Frontal cortex (tissue), 4 donors: ENCODE measurements around the gene NUCKS1. TPM values are rescaled to one million over a fixed set of nuclear protein-coding genes. Genes with fewer than 3 reads are reported as not detected.

Experiments
- DNase-seq, 2 donors: peaks; one replicate each; pipeline ENCODE4 v3.0.0; 2012; ENCODE audit warnings: low spot score in 2 of 2
- FAIRE-seq: peaks from 2 replicates; lab custom pipeline; 2012; peaks lifted over from hg19 to GRCh38; lab: Jason Lieb, UNC
- total RNA-seq: library from RNA; depleted of rRNA; stranded (reverse); fragments of >200 nt; gene quantifications from one replicate; pipeline ENCODE4 v1.2.3, GENCODE V29; 2014
- donor health status: control.
- donor health status: control.
- donor health status: control.

Gene NUCKS1
- total RNA-seq, 1 donor from 2014 or later: 234 TPM

- FAIRE-seq (no peak), DNase-seq (no peak)
These were observed 72.8 kb downstream of the NUCKS1 start for GRCh38 chr1:205677167-205677566.

DNA sequence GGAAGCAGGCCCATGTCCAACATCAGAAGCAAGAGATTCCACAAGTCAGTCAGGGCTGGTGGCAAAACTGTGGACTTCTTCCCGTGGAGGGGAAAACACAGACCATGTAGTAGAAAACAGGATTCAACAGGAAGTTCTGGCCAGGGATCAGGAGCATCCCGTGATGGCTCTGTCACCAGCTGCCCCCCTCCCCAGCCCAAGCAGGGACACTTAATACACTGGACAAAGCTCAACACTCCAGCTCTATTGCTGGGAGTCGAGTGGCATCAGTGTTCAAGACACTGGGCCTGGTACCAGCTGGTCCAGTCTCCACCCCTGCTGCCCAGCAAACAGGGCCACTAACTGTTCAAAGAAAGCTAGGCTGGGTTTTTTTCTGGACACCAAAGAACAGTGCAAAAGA lies 73.4 kb downstream of the NUCKS1 start:
- no peak for FAIRE-seq
- peak; percentile 57 to 66 for DNase-seq

DNA sequence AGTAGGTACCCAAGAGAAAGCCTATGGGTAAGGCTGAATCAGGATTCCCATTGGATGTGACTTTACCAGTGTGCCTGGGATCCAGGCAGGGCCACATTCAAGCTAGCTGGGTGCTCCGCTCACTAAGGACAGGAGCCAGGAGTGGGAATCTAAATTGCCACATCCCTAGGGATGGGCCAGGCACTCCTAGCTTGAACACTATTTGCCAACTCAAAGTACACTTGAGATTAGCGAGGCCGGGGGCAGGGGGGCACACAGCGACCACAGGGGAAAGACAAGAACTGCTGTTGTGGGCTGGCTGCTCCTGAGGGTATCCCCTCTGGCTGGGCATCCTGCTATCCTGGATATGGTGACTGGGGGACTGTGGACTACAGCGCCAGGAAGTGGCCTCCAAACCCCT lies 74.0 kb downstream of the NUCKS1 start:
- no peak for DNase-seq
- no peak for FAIRE-seq

- DNase-seq (no peak), FAIRE-seq (no peak)
These were observed 74.7 kb downstream of the NUCKS1 start for GRCh38 chr1:205675247-205675646.

- DNase-seq (no peak), FAIRE-seq (no peak)
These were observed 77.0 kb downstream of the NUCKS1 start for GRCh38 chr1:205672970-205673369.

DNA sequence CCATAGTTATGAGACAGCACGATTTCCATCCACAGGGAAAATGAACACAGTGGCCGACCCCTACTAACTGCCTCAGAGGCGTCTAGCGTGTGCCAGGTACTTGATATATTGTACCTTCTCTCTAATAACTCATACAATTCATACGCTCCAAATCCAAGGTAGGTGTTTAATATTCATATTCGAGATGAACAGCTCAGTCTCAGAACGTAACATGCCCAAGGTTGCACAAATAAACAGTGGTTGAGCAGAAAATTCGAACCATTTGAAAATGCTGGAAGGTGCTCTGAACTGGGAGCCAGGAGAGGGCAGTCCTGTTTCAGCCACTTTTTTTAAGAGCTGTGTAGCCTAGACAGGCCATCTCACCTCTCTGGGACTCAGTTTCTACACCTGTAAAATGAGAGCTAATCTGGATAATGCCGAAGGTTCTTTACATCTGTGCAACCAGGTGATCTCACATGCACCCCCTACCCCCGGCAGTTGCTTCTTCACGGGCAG lies 77.5 kb downstream of the NUCKS1 start:
- DNase-seq (no peak), FAIRE-seq (no peak)

GRCh38 chr1:205670611-205671430 lies 79.2 kb downstream of the NUCKS1 start:
- no peak for DNase-seq
- FAIRE-seq: no peak

DNA sequence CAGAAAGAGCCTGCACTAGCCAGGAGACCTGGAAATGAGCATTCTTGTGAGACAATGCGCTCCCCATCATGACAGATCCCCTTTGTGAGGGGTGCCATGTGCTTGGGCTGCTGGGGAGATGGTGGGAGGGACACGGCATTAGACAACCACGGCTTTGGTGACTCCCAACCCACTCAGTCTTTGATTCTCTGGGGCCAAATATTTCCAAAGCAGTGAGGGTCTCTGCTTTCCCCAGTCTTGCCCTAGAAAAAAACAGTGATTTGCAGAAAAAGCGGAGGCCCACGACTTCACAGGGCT lies 79.9 kb downstream of the NUCKS1 start:
- no peak for FAIRE-seq

GRCh38 chr1:205669341-205670149 lies 80.4 kb downstream of the NUCKS1 start:
- FAIRE-seq (no peak), DNase-seq (no peak)

More for the DNA sequence above, 79.9 kb downstream of the NUCKS1 start:
- no peak for DNase-seq

- FAIRE-seq (no peak), DNase-seq (no peak)
These were observed 81.0 kb downstream of the NUCKS1 start for GRCh38 chr1:205668951-205669340.

GRCh38 chr1:205667909-205668643 lies 81.9 kb downstream of the NUCKS1 start:
- FAIRE-seq: no peak
- DNase-seq: peak in 1 of 2 donors; percentile 35

- FAIRE-seq (no peak), DNase-seq (no peak)
These were observed 83.4 kb downstream of the NUCKS1 start for GRCh38 chr1:205666372-205667166.

DNA sequence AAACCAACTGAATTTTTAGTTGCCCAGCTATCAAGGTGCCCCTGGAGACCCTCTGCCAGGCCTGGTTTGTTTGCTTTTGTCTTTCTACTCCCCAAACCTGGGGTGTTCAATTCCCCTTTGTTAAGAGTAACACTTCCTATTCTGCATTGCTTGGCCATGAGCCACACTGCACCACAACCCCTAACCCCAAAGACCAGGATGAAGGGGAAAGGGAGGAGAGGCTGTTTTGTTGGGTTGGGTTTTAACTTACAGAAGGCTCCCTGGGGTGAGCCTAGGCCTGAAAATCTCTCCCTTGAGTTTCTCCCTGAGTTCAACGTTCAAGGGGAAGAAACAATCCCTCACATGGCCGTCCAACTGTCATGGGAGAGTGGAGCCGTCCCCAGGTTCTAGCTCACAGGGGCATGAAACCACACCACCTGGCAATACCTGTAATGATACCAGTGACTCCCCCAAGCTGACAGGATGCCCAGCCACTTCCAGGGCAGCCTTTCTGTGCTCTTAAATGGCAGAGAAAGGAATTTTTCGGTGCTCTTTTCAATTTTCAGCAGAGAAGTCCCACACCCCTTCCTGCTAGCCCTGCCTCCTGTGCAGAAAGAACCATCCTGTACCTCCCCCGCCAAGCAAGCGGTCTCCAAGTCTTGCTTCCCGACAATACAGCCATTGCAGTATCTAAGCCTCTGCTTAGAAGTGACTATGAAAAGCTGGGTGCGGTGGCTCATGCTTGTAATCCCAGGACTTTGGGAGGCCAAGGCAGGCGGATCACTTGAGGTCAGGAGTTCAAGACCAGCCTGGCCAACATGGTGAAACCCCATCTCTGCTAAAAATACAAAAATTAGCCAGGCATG lies 84.6 kb downstream of the NUCKS1 start:
- FAIRE-seq (no peak), DNase-seq (peak in 1 of 2 donors; percentile 10)

GRCh38 chr1:205664399-205665017 lies 85.5 kb downstream of the NUCKS1 start:
- DNase-seq (peak in 1 of 2 donors; percentile 7), FAIRE-seq (no peak)

DNA sequence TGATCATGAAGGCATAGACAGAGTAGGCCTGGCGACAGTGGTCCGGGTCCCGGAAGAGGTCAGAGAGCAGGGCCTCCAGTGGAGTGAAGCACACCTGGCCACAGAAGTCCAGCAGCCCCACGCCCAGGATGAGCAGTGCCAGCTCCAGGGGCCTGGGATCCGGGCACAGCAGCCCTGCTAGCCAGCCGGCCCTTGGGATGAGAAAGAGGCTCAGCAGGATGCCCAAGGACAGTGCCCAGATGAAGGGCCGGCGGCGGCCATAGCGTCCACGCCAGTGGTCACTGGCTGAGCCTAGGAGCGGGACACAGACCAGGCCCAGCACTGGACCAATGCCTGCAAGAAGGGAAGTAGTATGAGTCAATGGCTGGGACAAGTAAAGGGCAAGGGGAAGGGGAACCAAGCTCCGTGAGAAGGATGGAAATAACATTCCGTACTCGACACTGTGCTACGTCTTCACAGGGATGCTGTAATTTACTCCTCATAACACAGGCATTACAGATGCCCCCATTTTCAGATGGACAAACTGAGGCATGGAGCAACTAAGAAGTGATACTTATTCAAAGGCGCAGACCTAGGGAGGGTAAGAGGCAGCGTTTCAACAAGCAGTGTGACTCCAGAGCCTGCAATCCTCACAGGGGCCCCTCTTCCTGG lies 86.6 kb downstream of the NUCKS1 start:
- FAIRE-seq: no peak
- peak in 1 of 2 donors; percentile 19 for DNase-seq
